Lung (tissue), 12 donors: ENCODE data around the gene ZNF185. TPM values are rescaled to one million over a fixed set of nuclear protein-coding genes. Genes with fewer than 3 reads are reported as not detected.
"Not testable (repeated sequence)": the region's sequence is repeated elsewhere in the genome, so short reads cannot be mapped to it uniquely, and the experiment has no call there.

Experiments used
- ATAC-seq: fragments of 200-7000 bp; cut with Tn5 transposase; one replicate; pipeline ENCODE4 v1.9.1; 2020; ENCODE audit warnings: moderate number of reproducible peaks; ENCODE audit not compliant: insufficient read depth, low FRiP score
- DNase-seq, 3 donors: peaks; one replicate each; pipeline ENCODE4 v3.0.0-alpha.2; 2013 to 2017
- H3K27ac ChIP-seq, 2 donors: one replicate each; pipeline ENCODE4 v1.5.1; 2013; ENCODE audit warnings: mild to moderate bottlenecking in 2 of 2, moderate library complexity in 2 of 2, control low read depth in 1 of 2, inconsistent platforms in 1 of 2, low read depth in 1 of 2, low read length in 1 of 2
- H3K27me3 ChIP-seq, 3 donors: one replicate each; pipeline ENCODE4 v1.5.1; 2013; ENCODE audit warnings: low read length in 2 of 3; ENCODE audit not compliant: control insufficient read depth in 3 of 3, insufficient read depth in 3 of 3
- H3K36me3 ChIP-seq, 4 donors: one replicate each; pipeline ENCODE4 v1.5.1; 2013; ENCODE audit warnings: low read length in 4 of 4, mild to moderate bottlenecking in 1 of 4, moderate library complexity in 1 of 4; ENCODE audit not compliant: control insufficient read depth in 4 of 4, insufficient read depth in 4 of 4
- H3K4me1 ChIP-seq, 5 donors: one replicate each; pipeline ENCODE4 v1.5.1; 2013; ENCODE audit warnings: low read length in 5 of 5, mild to moderate bottlenecking in 2 of 5, moderate library complexity in 1 of 5; ENCODE audit not compliant: control insufficient read depth in 5 of 5, insufficient read depth in 5 of 5
- H3K4me3 ChIP-seq: one replicate; pipeline ENCODE4 v1.5.1; 2013; ENCODE audit warnings: mild to moderate bottlenecking, control low read depth, moderate library complexity
- H3K9ac ChIP-seq, 2 donors: one replicate each; pipeline ENCODE4 v1.5.1; 2013; ENCODE audit warnings: low read length in 2 of 2, control low read depth in 1 of 2; ENCODE audit not compliant: insufficient read depth in 1 of 2
- H3K9me3 ChIP-seq, 4 donors: one replicate each; pipeline ENCODE4 v1.5.1; 2013; ENCODE audit warnings: low read length in 3 of 4, mild to moderate bottlenecking in 1 of 4, moderate library complexity in 1 of 4; ENCODE audit not compliant: control insufficient read depth in 4 of 4, insufficient read depth in 3 of 4
- CTCF ChIP-seq: IDR thresholded peaks from 2 replicates; pipeline ENCODE4 v1.5.1; 2012; ENCODE audit warnings: mild to moderate bottlenecking; ENCODE audit errors: control extremely low read depth, extremely low read depth
- WGBS, 2 donors: extraction: QIAGEN DNeasy Blood & Tissue Kit; methylation state at CpG; one replicate each; pipeline ENCODE4 v1.1.7; 2013; 5-methylcytosine and 5-hydroxymethylcytosine counted together
- polyA plus RNA-seq, 2 donors: library from polyadenylated mRNA; stranded (reverse); fragments of 200-250 nt; gene quantifications; one replicate each; pipeline ENCODE4 v1.2.1, GENCODE V29; 2013
- total RNA-seq, 2 donors: library from RNA; depleted of rRNA in 1 of 2; stranded (reverse); fragments of >200 nt in 1 of 2; gene quantifications; one replicate each; pipeline ENCODE4 v1.2.1, GENCODE V29; 2014 to 2021
- donor health status: control.
- donor health status: control.
- donor health status: Bipolar disorder and iron deficiency.
- donor health status: healthy.
- donor health status: DM: yes; HTN: yes; CAD: no.

ZNF185 gene
- total and polyA plus RNA-seq, 4 donors: 6.1 to 15.8 (median 10.7) TPM

GRCh38 chrX:152908486-152908885, 10.6 kb downstream of the ZNF185 start:
- WGBS, 2 donors: 80 to 83% methylated on average over 6 to 14 of the region's 14 CpGs
- H3K4me3 ChIP-seq: no peak overlapping the region

GRCh38 chrX:152910018-152910417, 12.2 kb downstream of the ZNF185 start:
- H3K36me3 ChIP-seq, H3K9me3 ChIP-seq, H3K9ac ChIP-seq, H3K27me3 ChIP-seq, H3K27ac ChIP-seq, H3K4me3 ChIP-seq, ATAC-seq, H3K4me1 ChIP-seq, DNase-seq: not testable (repeated sequence)
- WGBS, 2 donors: 86 to 92% methylated on average over 7 of the region's 7 CpGs

More at GRCh38 chrX:152908486-152908885, 10.6 kb downstream of the ZNF185 start:
- no peaks in the 10 kb centered on the region for H3K27me3 ChIP-seq
- no peaks in the 10 kb centered on the region for H3K9me3 ChIP-seq
- no peaks in the 10 kb centered on the region for H3K36me3 ChIP-seq
- H3K4me1 ChIP-seq: peaks cover 0 to 16% (median 0%) of the 10 kb centered on the region in 5 donors
- DNase-seq: no peak
- no peak for TF ChIP-seq CTCF
- ATAC-seq: no peak
- H3K27ac ChIP-seq: no peak overlapping the region
- no peak overlapping the region for H3K9ac ChIP-seq

- Histone ChIP-seq H3K9ac (no peak overlapping the region), H3K27ac (no peak overlapping the region), H3K27me3 (no peaks in the 10 kb centered on the region), H3K4me1 (peaks cover 0 to 5% (median 0%) of the 10 kb centered on the region in 5 donors), H3K4me3 (no peak overlapping the region), H3K9me3 (no peaks in the 10 kb centered on the region), H3K36me3 (no peaks in the 10 kb centered on the region)
- 64 to 80% methylated on average over 4 of the region's 4 CpGs for WGBS, 2 donors
- DNase-seq (no peak), ATAC-seq (no peak)
- no peak for TF ChIP-seq CTCF
Measured at GRCh38 chrX:152912106-152912505, 14.2 kb downstream of the ZNF185 start.

- Histone ChIP-seq H3K9ac (no peak overlapping the region), H3K27ac (no peak overlapping the region), H3K36me3 (no peaks in the 10 kb centered on the region), H3K4me1 (peaks cover 0 to 5% (median 0%) of the 10 kb centered on the region in 5 donors), H3K9me3 (no peaks in the 10 kb centered on the region), H3K4me3 (no peak overlapping the region), H3K27me3 (no peaks in the 10 kb centered on the region)
- 65 to 88% methylated on average over 7 of the region's 7 CpGs for WGBS, 2 donors
- TF ChIP-seq CTCF: no peak
- DNase-seq (no peak), ATAC-seq (no peak)
Measured at GRCh38 chrX:152912641-152913040, 14.8 kb downstream of the ZNF185 start.
